ENCODE results near the gene CCT8L2.
"Not testable (repeated sequence)": the region's sequence is repeated elsewhere in the genome, so short reads cannot be mapped to it uniquely, and the experiment has no call there.

CCT8L2 gene

GRCh38 chr22:16592710-16593109, at the start of gene CCT8L2:
Gene CCT8L2, minus strand, starts transcription at chr22:16592810. Its CDS starts 260 bp downstream, at chr22:16592550.
- in situ Hi-C loops (cut with MboI; ENCODE audit: low sequenced_read_pairs) = not testable (repeated sequence)

GRCh38 chr22:16635442-16635841, 42.8 kb upstream of the CCT8L2 start:
- in situ Hi-C loops (cut with MboI; ENCODE audit: low sequenced_read_pairs) = not testable (repeated sequence)

- in situ Hi-C loops (cut with MboI; ENCODE audit: low sequenced_read_pairs) = not testable (repeated sequence)
Measured at GRCh38 chr22:16634092-16634491, 41.5 kb upstream of the CCT8L2 start.

- in situ Hi-C loops (cut with MboI; ENCODE audit: low sequenced_read_pairs) = not testable (repeated sequence)
Measured at GRCh38 chr22:16628476-16628875, 35.9 kb upstream of the CCT8L2 start.

GRCh38 chr22:16625018-16625417, 32.4 kb upstream of the CCT8L2 start:
- in situ Hi-C loops (cut with MboI; ENCODE audit: low sequenced_read_pairs) = not testable (repeated sequence)

GRCh38 chr22:16623595-16623994, 31.0 kb upstream of the CCT8L2 start:
- in situ Hi-C loops (cut with MboI; ENCODE audit: low sequenced_read_pairs) = not testable (repeated sequence)

GRCh38 chr22:16617516-16617915, 24.9 kb upstream of the CCT8L2 start:
- in situ Hi-C loops (cut with MboI; ENCODE audit: low sequenced_read_pairs) = not testable (repeated sequence)

GRCh38 chr22:16616390-16616938, 23.9 kb upstream of the CCT8L2 start:
- in situ Hi-C loops (cut with MboI; ENCODE audit: low sequenced_read_pairs) = not testable (repeated sequence)

GRCh38 chr22:16615606-16616245, 23.1 kb upstream of the CCT8L2 start:
- in situ Hi-C loops (cut with MboI; ENCODE audit: low sequenced_read_pairs) = not testable (repeated sequence)

GRCh38 chr22:16609548-16610261, 17.1 kb upstream of the CCT8L2 start:
- in situ Hi-C loops (cut with MboI; ENCODE audit: low sequenced_read_pairs) = no loop called here

GRCh38 chr22:16608931-16609330, 16.3 kb upstream of the CCT8L2 start:
- in situ Hi-C loops (cut with MboI; ENCODE audit: low sequenced_read_pairs) = no loop called here

- in situ Hi-C loops (cut with MboI; ENCODE audit: low sequenced_read_pairs) = not testable (repeated sequence)
Measured at GRCh38 chr22:16604257-16604998, 11.8 kb upstream of the CCT8L2 start.

GRCh38 chr22:16603770-16604242, 11.2 kb upstream of the CCT8L2 start:
- in situ Hi-C loops (cut with MboI; ENCODE audit: low sequenced_read_pairs) = not testable (repeated sequence)

- in situ Hi-C loops (cut with MboI; ENCODE audit: low sequenced_read_pairs) = no loop called here
Measured at GRCh38 chr22:16603448-16603768, 10.8 kb upstream of the CCT8L2 start.

GRCh38 chr22:16602728-16603447, 10.3 kb upstream of the CCT8L2 start:
- in situ Hi-C loops (cut with MboI; ENCODE audit: low sequenced_read_pairs) = not testable (repeated sequence)

GRCh38 chr22:16602224-16602727, 9.7 kb upstream of the CCT8L2 start:
- in situ Hi-C loops (cut with MboI; ENCODE audit: low sequenced_read_pairs) = not testable (repeated sequence)

GRCh38 chr22:16601437-16602223, 9.0 kb upstream of the CCT8L2 start:
- in situ Hi-C loops (cut with MboI; ENCODE audit: low sequenced_read_pairs) = no loop called here

GRCh38 chr22:16600644-16601436, 8.2 kb upstream of the CCT8L2 start:
- in situ Hi-C loops (cut with MboI; ENCODE audit: low sequenced_read_pairs) = not testable (repeated sequence)

GRCh38 chr22:16599648-16600047, 7.0 kb upstream of the CCT8L2 start:
- in situ Hi-C loops (cut with MboI; ENCODE audit: low sequenced_read_pairs) = not testable (repeated sequence)

Measured in HL-60/S4 treated with phorbol 12-myristate 13-acetate at 8.2 ng/mL for 4 days and 3 days (cell line).